DMS153 treated with DMSO at 0.1 percent for 48 hours (cell line): ENCODE data around the gene SPATA3.
"Not testable (repeated sequence)": the region's sequence is repeated elsewhere in the genome, so short reads cannot be mapped to it uniquely, and the experiment has no call there.

Source experiments
- DNase-seq: peaks from one replicate; lab custom pipeline; 2025; ENCODE audit not compliant: unreplicated experiment; lab: John Stamatoyannopoulos, UW

The SPATA3 gene

GRCh38 chr2:230991598-230991997, 4.3 kb upstream of the SPATA3 start:
- no peak for DNase-seq

DNA sequence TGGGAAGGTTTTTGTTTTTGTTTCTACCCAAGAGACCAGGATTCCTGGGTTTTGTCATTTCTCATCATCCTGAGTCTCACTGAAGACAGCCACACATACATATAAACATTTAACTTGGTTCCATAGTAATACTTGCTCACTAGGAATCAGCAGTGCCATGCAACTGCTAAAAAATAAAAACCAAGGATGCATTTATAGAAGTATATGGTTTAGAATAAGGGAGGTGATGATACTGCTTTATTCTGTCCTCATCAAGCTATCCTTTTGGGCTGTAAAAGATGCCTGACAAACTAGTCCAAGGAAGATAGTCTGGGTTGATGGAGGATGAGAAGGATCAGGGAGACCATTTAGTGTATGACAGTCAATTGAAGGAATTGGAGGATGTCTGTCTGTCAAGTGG, 740 bp downstream of the SPATA3 start:
- no peak for DNase-seq

DNA sequence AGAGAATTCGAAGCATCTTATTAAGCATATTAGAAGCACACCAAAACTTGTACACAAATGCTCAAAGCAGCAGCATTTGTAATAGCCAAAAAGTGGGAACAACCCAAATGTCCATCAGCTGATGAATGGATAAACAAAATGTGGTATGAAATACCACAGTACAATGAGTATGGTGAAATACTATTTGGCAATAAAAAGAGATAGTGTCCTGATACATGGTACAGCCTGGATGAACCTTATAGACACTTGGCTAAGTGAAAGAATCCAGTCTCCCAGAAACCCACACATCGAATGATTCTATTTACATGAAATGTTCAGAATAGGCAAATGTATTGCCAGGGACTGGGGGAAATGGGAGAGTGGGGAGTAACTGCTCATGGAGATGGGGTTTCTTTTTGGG, 3.0 kb downstream of the SPATA3 start:
- no peak for DNase-seq

DNA sequence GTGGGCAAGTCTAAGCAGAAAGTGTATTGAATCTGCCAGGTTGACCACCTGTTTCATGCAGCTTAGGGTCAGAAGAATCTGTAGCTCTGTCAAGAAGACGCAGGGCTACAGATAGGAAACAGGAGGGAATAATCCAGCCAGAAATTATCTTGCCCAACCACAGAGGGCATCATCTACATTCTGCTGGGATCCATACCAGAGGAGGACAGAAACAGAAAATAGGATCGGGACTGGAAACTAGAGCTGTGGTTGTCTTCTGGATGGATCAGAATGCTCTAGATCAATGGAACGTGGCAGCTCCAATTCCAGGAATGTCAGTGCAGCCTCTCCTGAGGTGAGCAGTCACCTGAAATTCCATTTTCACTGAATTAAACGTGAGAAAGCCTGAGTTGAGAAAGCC, 3.6 kb downstream of the SPATA3 start:
- DNase-seq, result no peak

- no peak for DNase-seq
These were observed 4.4 kb downstream of the SPATA3 start for GRCh38 chr2:231000211-231000904.

DNA sequence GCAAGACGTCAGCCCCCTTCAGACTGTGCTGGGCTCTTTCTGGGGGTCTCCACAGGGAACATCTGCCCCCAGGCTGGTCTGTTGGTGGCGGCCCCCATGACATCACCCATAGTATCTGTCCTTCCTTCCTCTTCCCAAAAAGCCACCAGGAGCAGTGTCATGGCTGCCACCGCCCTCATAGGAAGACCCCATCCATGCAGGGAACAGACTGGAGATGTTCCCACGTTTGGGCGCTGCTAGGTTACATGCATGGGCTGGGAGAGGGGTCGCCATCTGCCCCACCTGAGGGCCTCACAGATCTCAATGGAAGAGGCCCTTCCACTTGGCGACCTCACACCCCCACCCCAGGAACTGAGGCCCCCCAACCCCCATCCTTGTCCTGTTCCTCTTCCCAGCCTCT, 5.1 kb downstream of the SPATA3 start:
- DNase-seq, result no peak

DNA sequence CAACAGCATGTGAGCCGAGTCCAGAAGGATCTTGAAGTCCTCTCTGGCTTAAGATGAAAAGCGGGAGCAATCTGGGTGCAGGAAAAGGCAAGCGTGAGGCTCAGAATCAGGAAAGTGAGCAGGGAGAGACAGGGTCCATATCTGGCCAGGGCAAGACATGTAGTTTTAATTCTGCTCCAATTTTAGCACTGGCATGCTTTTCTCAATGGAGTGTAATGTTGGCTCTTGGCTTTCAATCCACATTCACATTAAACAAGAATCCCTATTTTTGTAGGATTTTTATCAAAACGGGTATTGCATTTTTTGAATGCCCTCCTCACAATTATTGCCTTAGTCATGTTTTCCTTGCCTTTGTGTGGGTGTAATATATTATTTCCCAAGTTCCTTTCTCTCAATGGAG, 6.0 kb downstream of the SPATA3 start:
- no peak for DNase-seq

DNA sequence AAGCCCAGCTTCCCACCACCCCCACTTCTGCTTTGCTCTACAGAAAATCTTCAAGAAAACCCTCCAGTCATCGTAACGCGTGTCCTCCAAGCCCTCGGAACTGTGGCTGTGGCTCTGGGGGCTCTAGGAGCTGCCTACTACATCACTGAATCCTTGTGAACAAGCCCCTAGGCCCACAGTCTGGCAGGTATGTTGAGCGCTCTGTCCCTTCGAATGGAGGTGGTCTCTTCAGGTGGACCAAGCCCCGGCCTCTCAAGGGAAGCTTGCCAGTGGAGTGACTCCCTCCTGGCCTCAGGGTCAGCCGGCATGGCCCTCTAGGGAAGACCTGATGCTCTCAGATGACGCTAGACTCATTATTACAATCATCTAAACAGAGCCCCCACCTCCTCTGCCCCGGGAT, 6.7 kb downstream of the SPATA3 start:
- no peak for DNase-seq

DNA sequence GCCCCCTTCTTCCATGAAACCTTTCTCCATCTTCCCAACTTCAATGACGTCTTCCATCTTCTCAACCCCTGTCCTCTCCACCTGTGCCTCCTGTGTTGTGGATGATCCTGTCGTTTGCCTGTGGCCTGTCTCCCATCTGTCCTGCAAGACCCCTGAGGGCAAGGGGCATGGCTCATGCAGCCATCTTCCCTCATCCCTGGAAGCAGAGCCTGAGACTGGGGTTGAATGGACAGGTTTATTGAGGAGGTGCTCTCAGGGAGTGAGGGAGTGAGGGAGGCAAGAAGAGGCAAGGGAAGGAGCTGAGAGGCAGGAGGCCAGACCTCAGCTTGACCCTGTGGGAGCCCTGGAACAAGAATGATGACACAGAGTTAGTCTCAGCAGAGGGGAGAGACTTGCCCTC, 7.3 kb downstream of the SPATA3 start:
- DNase-seq, result no peak

GRCh38 chr2:231004930-231005329, 9.0 kb downstream of the SPATA3 start:
- DNase-seq, result not testable (repeated sequence)

- no peak for DNase-seq
These were observed 11.6 kb downstream of the SPATA3 start for GRCh38 chr2:231007286-231008098.

GRCh38 chr2:231008131-231008530, 12.2 kb downstream of the SPATA3 start:
- no peak for DNase-seq

DNA sequence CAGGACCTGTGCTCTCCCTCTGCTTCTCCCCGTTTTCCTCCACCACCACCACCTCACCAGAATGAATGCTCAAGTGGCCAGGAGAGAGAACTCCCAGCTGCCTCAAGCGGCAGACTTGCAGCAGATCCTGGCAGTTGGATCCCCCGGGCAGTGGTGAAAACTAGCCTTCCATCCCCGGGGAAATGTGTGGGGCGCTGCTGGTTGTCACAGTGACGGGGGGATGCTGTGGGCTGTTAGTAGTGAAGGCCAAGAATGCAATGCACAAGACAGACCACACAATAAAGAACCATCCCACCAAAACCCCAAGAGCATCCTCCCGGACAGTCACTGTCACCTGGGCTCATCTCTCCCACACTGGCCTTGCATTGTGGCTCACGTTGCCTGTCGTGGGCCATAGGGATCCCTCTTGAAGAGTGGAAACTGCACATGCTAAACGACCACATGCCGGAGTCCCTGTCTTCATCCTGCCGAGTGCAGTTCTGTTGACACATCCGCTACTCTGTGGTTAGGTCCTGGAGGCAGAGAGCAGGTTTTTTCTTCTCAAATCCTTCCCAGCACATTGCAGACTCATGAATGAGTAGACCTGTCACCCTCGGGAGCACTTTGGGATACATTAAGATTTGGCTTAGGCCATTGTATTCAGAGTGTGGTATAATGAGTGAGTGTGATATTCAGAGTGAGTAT, 13.5 kb downstream of the SPATA3 start:
- no peak for DNase-seq

GRCh38 chr2:231010201-231010730, 14.3 kb downstream of the SPATA3 start:
- DNase-seq, result no peak

DNA sequence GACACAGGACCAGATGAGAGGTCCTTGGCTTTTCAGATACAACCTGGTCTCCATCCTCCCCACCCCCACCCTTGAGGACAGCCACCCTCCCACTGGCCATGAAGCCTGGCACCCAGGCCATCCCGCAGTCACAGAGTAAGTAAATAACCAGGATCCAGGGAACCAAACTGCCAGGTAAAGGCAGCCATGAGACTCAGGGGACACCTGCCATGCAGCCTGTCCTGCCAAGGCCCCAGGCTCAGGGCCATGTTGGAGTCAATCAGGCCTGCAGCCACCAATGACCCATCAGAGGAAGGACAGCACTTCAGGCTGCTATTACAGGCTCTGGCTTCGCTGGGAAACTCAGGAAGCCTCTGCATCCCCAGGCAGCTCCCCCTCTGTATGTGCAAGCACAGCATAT, 15.6 kb downstream of the SPATA3 start:
- no peak for DNase-seq

- no peak for DNase-seq
These were observed 16.5 kb downstream of the SPATA3 start for GRCh38 chr2:231012463-231012862.

DNA sequence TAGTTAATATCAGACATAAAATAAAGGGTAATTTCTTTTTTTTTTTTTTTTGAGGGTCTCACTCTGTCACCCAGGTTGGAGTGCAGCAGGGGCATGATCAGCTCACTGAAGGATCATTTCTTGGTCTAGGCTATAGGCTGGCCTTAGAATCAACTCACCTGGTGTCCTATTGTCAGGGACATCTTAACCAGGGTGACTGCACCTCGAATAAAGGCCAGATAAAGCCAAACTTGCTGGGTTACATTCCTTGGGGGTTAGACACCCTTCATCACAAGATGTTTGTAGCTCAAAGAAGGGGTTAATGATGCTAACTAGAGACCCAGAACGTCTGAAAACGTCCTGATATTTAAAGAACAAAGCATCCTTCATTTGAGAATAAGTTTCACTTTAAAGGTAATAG, 17.9 kb downstream of the SPATA3 start:
- no peak for DNase-seq

DNA sequence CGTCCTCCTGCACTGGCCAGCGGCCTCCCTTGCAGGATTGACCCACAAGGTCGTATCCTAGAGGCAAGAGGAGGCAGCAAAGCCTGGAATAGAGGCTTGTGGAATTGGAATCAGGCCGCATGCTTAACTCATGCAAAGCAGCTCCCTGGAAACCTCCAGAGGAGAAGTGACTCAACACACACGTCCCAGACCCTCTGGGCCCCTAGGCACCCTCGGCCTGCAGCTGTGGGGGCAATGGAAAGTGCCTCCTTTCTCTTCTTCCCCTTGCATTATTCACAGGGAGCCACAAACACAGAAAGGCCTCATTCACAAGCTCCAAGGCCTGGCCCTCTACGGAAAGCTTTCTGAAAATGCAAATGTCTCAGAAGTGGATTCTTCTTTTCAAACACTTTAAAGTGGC, 19.6 kb downstream of the SPATA3 start:
- DNase-seq, result no peak

DNA sequence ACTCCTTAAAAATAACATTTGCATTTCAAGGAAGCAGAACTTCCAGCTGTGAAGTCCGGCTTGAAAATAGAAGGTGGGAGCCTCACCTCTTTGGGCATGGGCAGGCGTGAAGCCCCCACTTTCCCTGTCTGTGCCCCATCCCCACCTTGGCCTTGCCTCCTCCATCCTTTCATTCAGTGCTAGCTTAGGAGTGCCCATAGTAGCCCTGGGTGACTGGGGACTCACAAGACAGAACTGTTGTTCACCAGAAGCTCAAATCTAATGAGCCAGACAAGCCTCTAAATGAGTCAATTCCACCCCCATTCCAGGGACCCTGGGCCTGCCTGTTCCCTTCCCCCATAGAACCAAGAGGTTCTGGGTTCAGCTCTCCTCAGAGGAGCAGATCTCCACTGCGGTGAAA, 20.0 kb downstream of the SPATA3 start:
- no peak for DNase-seq

DNA sequence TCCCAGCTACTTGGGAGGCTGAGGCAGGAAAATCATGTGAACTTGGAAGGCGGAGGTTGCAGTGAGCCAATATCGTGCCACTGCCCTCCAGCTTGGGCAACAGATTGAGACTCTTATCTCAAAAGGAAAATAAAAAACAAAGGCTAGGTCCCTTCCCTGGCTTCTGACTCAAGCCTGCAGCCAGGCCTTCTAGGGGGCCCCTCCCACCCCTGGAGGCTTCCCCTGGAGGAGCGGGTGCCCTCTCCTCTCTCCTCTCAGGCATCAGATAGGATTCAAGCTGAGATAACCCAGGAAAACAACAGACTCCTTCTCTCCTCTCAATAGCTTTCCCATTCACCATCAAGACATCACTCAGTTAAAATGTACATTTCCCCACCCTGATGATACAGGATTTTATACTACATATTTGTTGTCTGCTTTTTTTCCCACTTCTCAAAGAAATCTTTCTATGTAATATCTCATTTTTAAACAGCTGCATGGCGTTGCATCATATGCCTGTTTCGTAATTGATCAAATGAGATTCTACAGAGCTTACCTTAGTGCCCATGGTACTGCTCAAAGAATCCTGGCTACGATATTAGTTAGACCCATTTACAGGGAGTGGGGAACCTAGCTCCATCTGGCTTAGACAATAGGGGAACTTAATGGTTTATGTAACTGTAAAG, 20.8 kb downstream of the SPATA3 start:
- no peak for DNase-seq

DNA sequence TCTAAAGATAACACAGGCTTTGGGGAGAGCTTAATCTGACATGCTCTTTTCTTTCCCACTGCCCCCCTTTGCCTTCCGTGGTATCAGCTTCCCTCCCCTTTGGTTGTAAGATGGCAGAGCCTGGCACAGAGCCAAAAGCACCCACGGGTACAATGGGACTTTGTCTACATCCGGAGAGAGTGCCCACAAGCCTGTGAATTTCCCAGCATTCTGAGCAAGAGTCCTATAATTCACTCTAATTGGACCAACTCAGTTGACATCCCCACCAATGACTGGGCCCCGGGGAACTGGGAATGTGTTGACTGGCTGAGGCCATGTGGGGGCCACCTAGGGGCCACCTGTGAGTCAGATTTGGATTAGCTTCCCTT, 21.3 kb downstream of the SPATA3 start:
- DNase-seq, result no peak
